NCI-H2227 (cell line): ENCODE measurements around the gene SPIRE1.

Experiments
- DNase-seq: peaks from one replicate; lab custom pipeline; 2025; ENCODE audit not compliant: unreplicated experiment; lab: John Stamatoyannopoulos, UW

The SPIRE1 gene

DNA sequence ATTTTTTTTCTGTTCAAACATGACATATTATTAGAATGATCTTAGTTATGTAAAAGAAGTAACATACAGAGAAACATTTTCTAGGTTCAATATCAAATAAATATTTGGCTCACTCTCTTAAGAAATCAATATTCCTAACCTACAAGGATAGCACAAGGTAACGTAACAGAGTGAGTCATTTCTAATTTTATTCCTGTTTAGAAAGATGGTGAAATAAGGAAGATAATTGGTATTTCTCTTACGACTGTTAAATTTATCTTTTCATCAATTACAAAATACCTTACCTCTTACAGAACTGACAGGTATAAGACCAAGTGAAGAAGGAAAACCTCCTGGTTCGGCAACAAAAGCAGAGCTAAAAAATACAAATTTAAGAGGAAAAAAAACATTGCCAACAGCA lies 205.1 kb downstream of the SPIRE1 start:
- no peak for DNase-seq

- no peak for DNase-seq
Measured at GRCh38 chr18:12451428-12451827, 206.5 kb downstream of the SPIRE1 start.

DNA sequence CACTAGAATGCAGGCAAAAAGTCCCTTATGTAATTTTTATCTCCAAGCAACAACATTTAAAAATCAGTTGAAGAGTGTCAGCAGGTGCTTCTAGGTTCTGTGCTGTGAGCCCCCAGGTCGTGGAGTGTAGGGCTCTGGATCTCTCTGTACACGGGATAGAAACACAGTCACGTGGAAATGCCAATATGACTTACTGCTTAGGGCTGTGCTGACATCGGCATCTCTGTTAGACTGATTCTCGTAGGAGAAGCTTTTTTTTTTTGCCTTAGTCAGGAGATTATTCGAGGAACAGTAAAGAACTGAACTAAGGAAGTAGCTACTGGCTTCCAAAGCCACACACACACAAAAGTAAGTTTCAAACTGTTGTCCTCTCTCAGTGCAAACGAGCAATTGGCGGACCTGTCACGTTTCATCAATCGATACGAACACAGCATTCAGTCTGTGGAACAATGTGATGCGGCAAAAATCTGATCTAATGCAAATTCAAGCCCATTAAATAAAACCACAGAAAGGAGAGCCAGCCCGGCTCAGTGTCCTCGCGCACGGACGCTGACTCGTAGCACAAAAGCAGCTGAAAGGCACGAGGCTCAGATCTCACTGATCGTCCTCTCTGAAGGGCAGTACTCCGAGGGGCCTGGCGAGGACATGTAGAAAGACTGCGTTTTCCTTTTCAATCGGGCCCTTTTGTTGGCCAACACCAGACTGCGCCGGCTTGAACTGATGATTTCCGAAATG lies 208.7 kb downstream of the SPIRE1 start:
- no peak for DNase-seq

DNA sequence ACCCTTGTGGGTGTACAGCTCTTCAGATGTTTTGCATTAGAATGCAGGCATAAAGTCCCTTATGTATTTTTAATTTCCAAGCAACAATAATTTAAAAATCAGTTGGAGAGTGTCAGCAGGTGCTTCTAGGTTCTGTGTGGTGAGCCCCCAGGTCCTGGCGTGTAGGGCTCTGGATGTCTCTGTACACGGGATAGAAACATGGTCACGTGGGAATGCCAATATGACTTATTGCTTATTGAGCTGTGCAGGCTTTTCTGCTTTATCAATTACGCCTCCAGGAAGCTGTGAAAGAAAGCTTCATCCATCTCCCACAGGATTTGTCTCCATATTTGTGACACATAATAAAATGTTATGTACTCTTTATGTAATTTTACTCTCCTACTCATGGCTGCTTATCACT lies 212.4 kb downstream of the SPIRE1 start:
- no peak for DNase-seq

- no peak for DNase-seq
Measured at GRCh38 chr18:12443551-12443950, 214.4 kb downstream of the SPIRE1 start.

GRCh38 chr18:12442946-12443345 lies 215.0 kb downstream of the SPIRE1 start:
- no peak for DNase-seq

- DNase-seq, result no peak
Measured at GRCh38 chr18:12441475-12442034, 216.4 kb downstream of the SPIRE1 start.

- no peak for DNase-seq
Measured at GRCh38 chr18:12438257-12438656, 219.7 kb downstream of the SPIRE1 start.

GRCh38 chr18:12435867-12436266 lies 222.0 kb downstream of the SPIRE1 start:
- no peak for DNase-seq

DNA sequence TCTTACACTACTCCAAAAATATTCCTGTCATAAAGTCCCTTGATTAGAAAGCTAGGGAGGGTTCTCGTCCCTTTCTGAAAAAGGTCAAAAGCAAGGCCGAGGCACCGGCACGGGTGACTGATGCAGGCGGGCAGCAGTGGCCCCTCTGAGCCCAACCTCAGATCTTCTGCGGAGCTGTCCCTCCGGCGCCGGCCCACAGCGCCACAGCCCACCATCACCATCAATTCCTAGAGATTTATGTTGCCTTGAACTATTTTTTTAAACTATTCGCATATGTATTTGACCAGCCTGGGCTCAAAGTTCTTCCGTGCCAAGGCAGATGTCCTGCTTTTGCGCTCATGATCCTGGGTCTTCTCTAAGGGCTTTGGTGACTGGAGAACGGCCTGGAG lies 223.4 kb downstream of the SPIRE1 start:
- no peak for DNase-seq

- DNase-seq, result no peak
Measured at GRCh38 chr18:12433829-12434540, 223.9 kb downstream of the SPIRE1 start.

GRCh38 chr18:12432881-12433280 lies 225.0 kb downstream of the SPIRE1 start:
- no peak for DNase-seq

- no peak for DNase-seq
Measured at GRCh38 chr18:12432196-12432595, 225.7 kb downstream of the SPIRE1 start.

DNA sequence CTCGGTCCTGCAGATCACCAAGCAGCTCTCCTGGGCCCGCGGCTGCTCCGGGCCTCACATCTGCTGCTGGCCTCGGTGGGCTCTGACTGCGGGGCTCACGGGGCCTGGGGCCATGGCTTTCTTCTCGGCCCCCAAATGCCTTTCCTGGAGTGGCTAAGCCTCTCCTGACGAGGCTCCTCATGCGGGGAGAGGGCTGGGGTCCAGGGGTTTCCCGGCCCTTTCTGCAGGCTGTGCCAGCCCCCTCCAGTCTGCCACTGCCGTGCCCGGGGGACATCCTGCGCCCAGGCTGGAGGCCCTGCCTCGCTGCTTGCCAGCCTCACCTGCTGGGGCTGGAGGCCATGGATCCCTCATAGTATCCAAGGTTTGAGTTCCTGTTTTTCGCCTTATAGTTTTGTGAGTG lies 226.3 kb downstream of the SPIRE1 start:
- DNase-seq, result no peak

- DNase-seq, result no peak
Measured at GRCh38 chr18:12430137-12430990, 227.5 kb downstream of the SPIRE1 start.

DNA sequence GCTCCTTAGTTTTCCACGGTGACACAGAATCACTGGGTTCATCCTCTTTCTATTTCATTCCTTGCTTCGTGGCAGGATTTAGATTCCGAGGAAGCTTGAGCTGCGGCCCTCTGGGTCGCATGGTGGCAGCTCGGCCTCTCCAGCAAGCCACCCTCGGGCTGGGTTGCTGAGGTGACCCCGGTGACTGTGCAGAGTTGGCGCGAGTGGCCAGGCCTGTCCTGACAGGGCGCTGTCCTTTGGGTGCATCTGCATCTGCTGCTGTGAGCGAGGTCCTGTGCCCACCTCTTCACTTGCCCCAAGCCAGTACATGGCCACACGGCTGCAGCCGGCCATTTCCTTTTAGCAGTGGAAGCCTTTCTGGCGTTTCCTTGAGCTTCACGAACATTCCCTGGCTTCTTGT lies 228.4 kb downstream of the SPIRE1 start:
- no peak for DNase-seq

GRCh38 chr18:12428923-12429322 lies 229.0 kb downstream of the SPIRE1 start:
- DNase-seq, result no peak

DNA sequence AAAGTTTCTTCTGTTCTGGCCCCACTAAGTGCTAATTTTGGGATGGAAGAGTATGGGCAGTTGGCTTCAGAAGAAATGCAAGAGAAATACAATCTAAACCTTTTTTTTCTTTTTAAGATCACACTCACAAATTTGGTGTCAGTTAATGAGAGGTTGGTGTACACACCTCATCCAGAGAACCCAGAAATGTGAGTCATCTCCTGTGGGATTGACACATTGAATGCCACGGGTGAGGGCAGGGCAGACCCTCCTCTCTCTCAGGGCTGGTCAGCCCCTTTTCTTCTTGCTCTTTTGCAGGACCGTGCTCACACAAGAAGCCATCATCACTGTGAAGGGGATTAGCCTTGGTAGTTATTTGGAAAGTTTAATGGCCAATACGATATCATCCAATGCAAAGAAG lies 231.0 kb downstream of the SPIRE1 start:
- DNase-seq, result no peak

GRCh38 chr18:12424252-12424651 lies 233.7 kb downstream of the SPIRE1 start:
- DNase-seq, result no peak

GRCh38 chr18:12423820-12424219 lies 234.1 kb downstream of the SPIRE1 start:
- DNase-seq, result no peak

DNA sequence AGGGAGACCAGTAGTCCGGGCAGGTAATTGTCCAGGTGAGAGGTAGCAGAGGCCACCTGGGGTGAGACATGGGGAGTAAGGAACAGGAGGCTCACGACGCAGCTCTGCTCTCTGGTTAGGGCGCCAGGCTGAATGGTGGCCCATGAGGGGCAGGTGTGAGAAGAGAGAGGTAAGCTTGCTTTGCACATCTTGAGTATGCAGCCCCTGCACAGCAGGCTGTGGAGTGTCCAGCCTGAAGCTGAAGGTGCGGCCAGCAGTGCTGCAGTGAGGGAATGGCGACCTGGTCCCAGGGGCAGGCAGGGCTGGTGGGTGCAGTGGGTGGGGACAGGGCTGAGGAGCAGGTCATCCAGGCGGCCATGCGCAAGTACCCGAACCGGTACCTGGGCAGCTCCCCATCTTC lies 234.5 kb downstream of the SPIRE1 start:
- DNase-seq, result no peak
